GM12878 (cell line): Measurements from ENCODE around the gene DCP1B. TPM values are rescaled to one million over a fixed set of nuclear protein-coding genes. Genes with fewer than 3 reads are reported as not detected.
A peak's percentile ranks its signal among the peaks of the same experiment; 100 is the strongest.

Experiments
- ATAC-seq: fragments of 200-7000 bp; cut with Tn5 transposase; 3 replicates; pipeline ENCODE4 v1.9.1; 2020; ENCODE audit warnings: mild to moderate bottlenecking, moderate library complexity
- BruUV-seq: library from RNA; stranded (reverse); fragments of 400-500 nt; replicated peaks from 2 replicates; lab custom pipeline; 2021; lab: Mats Ljungman, UMichigan
- CTCF ChIA-PET: fragments of 300-600 bp; sonication (Branson Sonifier 250); formaldehyde crosslinking; extraction: SDS; loops from one replicate; lab custom pipeline; 2021; ENCODE audit warnings: inconsistent platforms; lab: Yijun Ruan, JAX
- POLR2A ChIA-PET: fragments of 350-600 bp; formaldehyde crosslinking; extraction: SDS; loops from one replicate; lab custom pipeline; 2021; ENCODE audit warnings: inconsistent platforms; lab: Charles Lee
- RAD21 ChIA-PET: fragments of 300-600 bp; sonication (Branson Sonifier 250); formaldehyde crosslinking; loops from one replicate; lab custom pipeline; 2023; ENCODE audit warnings: antibody characterized with exemption; ENCODE audit not compliant: unreplicated experiment; lab: Charles Lee
- SMC1A ChIA-PET: fragments of 300-600 bp; sonication (Branson Sonifier 250); formaldehyde crosslinking; loops from one replicate; lab custom pipeline; 2023; ENCODE audit not compliant: unreplicated experiment, uncharacterized antibody; lab: Charles Lee
- DNase-seq: peaks from one replicate; pipeline ENCODE4 v3.0.0-alpha.2; 2011; ENCODE audit warnings: low read depth, low spot score
- FAIRE-seq: peaks from 3 replicates; lab custom pipeline; 2011; peaks lifted over from hg19 to GRCh38; lab: Jason Lieb, UNC
- H2AFZ ChIP-seq: 2 replicates; pipeline ENCODE4 v1.6.0; 2011; ENCODE audit warnings: low read depth, low read length, control low read depth; ENCODE audit not compliant: control insufficient read depth
- H3K27ac ChIP-seq: 2 replicates; pipeline ENCODE4 v1.5.1; 2011; ENCODE audit warnings: control low read depth; ENCODE audit not compliant: control insufficient read depth, insufficient read depth
- H3K27me3 ChIP-seq, 2 experiments: replicated peaks in 1 of 2; 2 replicates each; pipeline versions ENCODE4 v1.6.0 to v1.6.1; 2011; ENCODE audit warnings: low read length in 1 of 2; ENCODE audit not compliant: control insufficient read depth in 2 of 2, insufficient read depth in 2 of 2
- H3K36me3 ChIP-seq, 2 experiments: 2 replicates each; pipeline ENCODE4 v1.5.1; 2011; ENCODE audit warnings: low read length in 1 of 2; ENCODE audit not compliant: control insufficient read depth in 2 of 2, insufficient read depth in 2 of 2
- H3K4me1 ChIP-seq: 2 replicates; pipeline ENCODE4 v1.6.1; 2011; ENCODE audit warnings: mild to moderate bottlenecking, low read length, moderate library complexity, mixed read lengths; ENCODE audit not compliant: control insufficient read depth, insufficient read depth
- H3K4me2 ChIP-seq: 2 replicates; pipeline ENCODE4 v1.6.0; 2011; ENCODE audit warnings: control low read depth; ENCODE audit not compliant: control insufficient read depth, insufficient read depth
- H3K4me3 ChIP-seq: fragments of 200-600 bp; sonication (generic); 2 replicates; pipeline ENCODE4 v1.5.1; 2016
- H3K79me2 ChIP-seq: 2 replicates; pipeline ENCODE4 v1.6.0; 2011; ENCODE audit warnings: low read length; ENCODE audit not compliant: control insufficient read depth, insufficient read depth
- H3K9ac ChIP-seq: 2 replicates; pipeline ENCODE4 v1.8.0; 2011; ENCODE audit warnings: low read length, control low read depth, mixed read lengths; ENCODE audit not compliant: control insufficient read depth, insufficient read depth
- H3K9me3 ChIP-seq: replicated peaks from 3 replicates; pipeline ENCODE4 v1.5.1; 2011; ENCODE audit warnings: mild to moderate bottlenecking, low read length; ENCODE audit not compliant: control insufficient read depth, insufficient read depth
- H4K20me1 ChIP-seq: 2 replicates; pipeline ENCODE4 v1.6.0; 2011; ENCODE audit not compliant: control insufficient read depth, insufficient read depth
- BMI1 ChIP-seq: fragments of 450-650 bp; IDR thresholded peaks from 2 replicates; pipeline ENCODE4 v1.6.1; 2016; ENCODE audit warnings: mild to moderate bottlenecking, moderate library complexity, borderline replicate concordance
- CBX3 ChIP-seq: fragments of 200-600 bp; sonication (generic); IDR thresholded peaks from 2 replicates; pipeline ENCODE4 v1.6.1; 2016; ENCODE audit warnings: low read depth, borderline replicate concordance
- CBX5 ChIP-seq: sonication (generic); IDR thresholded peaks from 2 replicates; pipeline ENCODE4 v1.6.1; 2016; ENCODE audit warnings: low read depth, moderate library complexity, mild to moderate bottlenecking, inconsistent platforms
- ELK1 ChIP-seq: IDR thresholded peaks from 2 replicates; pipeline ENCODE4 v1.6.1; 2012; ENCODE audit warnings: low read depth, low read length, improper control_type of control experiment
- ESRRA ChIP-seq: IDR thresholded peaks from 2 replicates; pipeline ENCODE4 v1.6.1; 2012; ENCODE audit warnings: mild to moderate bottlenecking, low read length, improper control_type of control experiment
- FOXK2 ChIP-seq: fragments of 450-650 bp; IDR thresholded peaks from 2 replicates; pipeline ENCODE4 v1.6.1; 2017; ENCODE audit warnings: mild to moderate bottlenecking, moderate library complexity
- JUNB ChIP-seq: IDR thresholded peaks from 2 replicates; pipeline ENCODE4 v1.6.1; 2016; ENCODE audit warnings: antibody characterized with exemption, mild to moderate bottlenecking
- JUND ChIP-seq: IDR thresholded peaks from 2 replicates; pipeline ENCODE4 v1.6.1; 2012; ENCODE audit warnings: low read depth, mild to moderate bottlenecking, low read length, improper control_type of control experiment, moderate library complexity
- NFXL1 ChIP-seq: fragments of 450-650 bp; IDR thresholded peaks from 2 replicates; pipeline ENCODE4 v1.6.1; 2017; ENCODE audit warnings: antibody characterized with exemption, mild to moderate bottlenecking, borderline replicate concordance
- NRF1 ChIP-seq: conservative IDR thresholded peaks from 2 replicates; pipeline ENCODE4 v1.6.1; 2011; ENCODE audit warnings: mild to moderate bottlenecking, low read depth, low read length, improper control_type of control experiment
- POLR2AphosphoS2 ChIP-seq: IDR thresholded peaks from 2 replicates; pipeline ENCODE4 v1.6.1; 2011; ENCODE audit warnings: low read depth, mild to moderate bottlenecking, low read length, improper control_type of control experiment, moderate library complexity
- SIN3A ChIP-seq: IDR thresholded peaks from 2 replicates; pipeline ENCODE4 v1.6.1; 2012; ENCODE audit warnings: low read depth, low read length, improper control_type of control experiment
- SREBF1 ChIP-seq: IDR thresholded peaks from 2 replicates; pipeline ENCODE4 v1.6.1; 2012; ENCODE audit warnings: mild to moderate bottlenecking, low read length
- TCF7 ChIP-seq: IDR thresholded peaks from 2 replicates; pipeline ENCODE4 v1.6.1; 2014; ENCODE audit warnings: antibody characterized with exemption, borderline replicate concordance
- USF2 ChIP-seq: IDR thresholded peaks from 2 replicates; pipeline ENCODE4 v1.6.1; 2011; ENCODE audit warnings: low read depth, low read length, improper control_type of control experiment, borderline replicate concordance
- YBX1 ChIP-seq: fragments of 450-650 bp; IDR thresholded peaks from 2 replicates; pipeline ENCODE4 v1.6.1; 2016; ENCODE audit warnings: antibody characterized with exemption
- YY1 ChIP-seq: IDR thresholded peaks from 2 replicates; pipeline ENCODE4 v1.6.1; 2011; ENCODE audit warnings: low read depth, mild to moderate bottlenecking, low read length
- WGBS: methylation state at CpG from one replicate; pipeline ENCODE4 v1.1.6; 2016; ENCODE audit warnings: low lambda C conversion rate; ENCODE audit not compliant: insufficient replicate concordance, insufficient coverage; ENCODE audit errors: missing lambda C conversion rate; 5-methylcytosine and 5-hydroxymethylcytosine counted together
- in situ Hi-C: fragments of 300-500 bp; cut with MboI; formaldehyde crosslinking; loops from 9 replicates; pipeline ENCODE4 v1.14.3; 2018; ENCODE audit warnings: mixed read lengths
- intact Hi-C: fragments of 100-400 bp; cut with micrococcal nuclease; formaldehyde crosslinking; loops from one replicate; pipeline ENCODE4 v1.14.2; 2022; ENCODE audit not compliant: unreplicated experiment
- polyA plus RNA-seq, 11 experiments: library from polyadenylated mRNA; depleted of rRNA in 4 of 11; unstranded in 6 of 11; stranded (reverse) in 5 of 11; fragments of >200 nt; fragmentation: Nextera tagmentation in 4 of 11; fragmentation: Illumina TruSeq in 1 of 11; extraction: Ambion mirVana in 4 of 11; extraction: Trizol in 1 of 11; gene quantifications; 1 replicate in 1 of 11; 2 replicates in 10 of 11; pipeline versions ENCODE4 v1.2.1 to v1.2.3, GENCODE V29; 2011 to 2016; ENCODE audit warnings: inconsistent platforms in 2 of 11, missing spikeins in 2 of 11, low read depth in 1 of 11
- total RNA-seq, 4 experiments: library from RNA; depleted of rRNA in 3 of 4; stranded (reverse); fragments of >200 nt in 3 of 4; fragmentation: Illumina TruSeq in 1 of 4; extraction: Trizol in 1 of 4; gene quantifications; 2 replicates each; pipeline versions ENCODE4 v1.2.1 to v1.2.3, GENCODE V29; 2013 to 2021

Gene DCP1B
- total and polyA plus RNA-seq, 10 of the 15 experiments (the other 5 are each of a cell fraction or from before 2014, with no cell fraction given) = 1.3 to 23.4 (median 15.3) TPM

- ChIA-PET SMC1A (interaction anchor here (0.6 kb wide), 1 partner anchor 314 kb away, joined by 3 read pairs; no protein-coding TSS in a partner anchor), POLR2A (interaction anchor here (0.6 kb wide), 1 partner anchor 306 kb away, joined by 5 read pairs; no protein-coding TSS in a partner anchor), CTCF (no interaction called here), RAD21 (no interaction called here)
- no peaks in the 10 kb centered on the region for H3K4me1 ChIP-seq
- DNase-seq (no peak), FAIRE-seq (no peak), ATAC-seq (no peak)
- H4K20me1 ChIP-seq = no peaks in the 10 kb centered on the region
- H3K36me3 ChIP-seq = peaks cover 0 to 6% of the 10 kb centered on the region in 2 experiments; a peak in 3 of 4 replicates
- TF ChIP-seq YY1 = no peak
- no peak for TF ChIP-seq ELK1
- no peak for TF ChIP-seq CBX3
- TF ChIP-seq CBX5 = peak; percentile 91
- no peak for TF ChIP-seq YBX1
- no peak for TF ChIP-seq TCF7
- TF ChIP-seq JUNB = no peak
- TF ChIP-seq FOXK2 = no peak
- no peak overlapping the region for H2AFZ ChIP-seq
- H3K4me3 ChIP-seq = no peak overlapping the region
- intact Hi-C loops (no loop called here), in situ Hi-C loops (no loop called here)
- peaks cover 14% of the 10 kb centered on the region for H3K9me3 ChIP-seq
- H3K27ac ChIP-seq = no peak overlapping the region
- H3K79me2 ChIP-seq = no peaks in the 10 kb centered on the region
- H3K4me2 ChIP-seq = no peak overlapping the region
- no TSS peak for BruUV-seq
- no peaks in the 10 kb centered on the region for H3K27me3 ChIP-seq
- H3K9ac ChIP-seq = no peak overlapping the region
Measured at GRCh38 chr12:1984759-1985158, 19.5 kb downstream of the DCP1B start.

GRCh38 chr12:1980282-1980681 is 24.0 kb downstream of the DCP1B start:
- in situ Hi-C loops (no loop called here), intact Hi-C loops (no loop called here)
- DNase-seq = no peak
- H3K27ac ChIP-seq = no peak overlapping the region
- peaks cover 2% of the 10 kb centered on the region; the same call in 1 of the 3 replicates for H3K9me3 ChIP-seq
- no peak for FAIRE-seq
- SMC1A ChIA-PET = interaction anchor here (0.9 kb wide), 1 partner anchor 24 kb away, joined by 3 read pairs; no protein-coding TSS in a partner anchor
- no peak overlapping the region for H3K9ac ChIP-seq
- no TSS peak for BruUV-seq
- CTCF ChIA-PET = no interaction called here
- no peak overlapping the region for H3K4me2 ChIP-seq
- H2AFZ ChIP-seq = no peak overlapping the region
- no peak overlapping the region for H3K4me3 ChIP-seq
- H3K36me3 ChIP-seq = no peaks in the 10 kb centered on the region
- H3K4me1 ChIP-seq = no peaks in the 10 kb centered on the region
- no peaks in the 10 kb centered on the region for H3K27me3 ChIP-seq
- no peak for ATAC-seq
- RAD21 ChIA-PET = no interaction called here
- POLR2A ChIA-PET = no interaction called here
- H3K79me2 ChIP-seq = no peaks in the 10 kb centered on the region
- WGBS = 98% methylated on average over 2 of the region's 2 CpGs
- H4K20me1 ChIP-seq = no peaks in the 10 kb centered on the region
- no peak for TF ChIP-seq BMI1
- TF ChIP-seq NRF1 = no peak
- no peak for TF ChIP-seq POLR2AphosphoS2
- TF ChIP-seq NFXL1 = no peak
- no peak for TF ChIP-seq USF2
- TF ChIP-seq YBX1 = no peak
- TF ChIP-seq ESRRA = no peak
- no peak for TF ChIP-seq SIN3A
- TF ChIP-seq JUND = no peak
- no peak for TF ChIP-seq SREBF1
